IPS-NIHi7 (cell line): ENCODE results near the gene RNF34.

Experiments used
- DNase-seq: peaks from one replicate; pipeline ENCODE4 v3.0.0; 2012; ENCODE audit warnings: mixed read lengths; ENCODE audit errors: extremely low spot score

Gene RNF34

DNA sequence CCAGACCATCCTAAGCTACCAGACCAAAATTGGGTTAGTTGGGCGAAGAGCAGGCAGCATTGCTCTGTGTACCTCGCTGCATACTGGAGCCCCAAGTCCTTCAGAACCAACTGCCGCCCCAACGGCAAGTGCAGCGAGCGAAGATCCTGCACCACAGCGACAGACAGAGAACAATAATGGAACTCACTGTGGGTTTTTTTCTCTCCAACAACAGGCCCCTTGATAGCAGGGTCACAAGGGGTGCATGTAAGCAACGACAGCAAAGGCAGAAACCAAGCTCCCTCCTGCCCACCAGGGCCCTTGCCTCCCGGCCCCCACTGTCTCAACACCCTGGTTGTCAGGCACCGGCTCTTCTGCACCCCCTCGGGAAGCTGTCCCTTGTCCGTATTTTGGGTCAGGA is 39.0 kb downstream of the RNF34 start:
- DNase-seq = no peak

DNA sequence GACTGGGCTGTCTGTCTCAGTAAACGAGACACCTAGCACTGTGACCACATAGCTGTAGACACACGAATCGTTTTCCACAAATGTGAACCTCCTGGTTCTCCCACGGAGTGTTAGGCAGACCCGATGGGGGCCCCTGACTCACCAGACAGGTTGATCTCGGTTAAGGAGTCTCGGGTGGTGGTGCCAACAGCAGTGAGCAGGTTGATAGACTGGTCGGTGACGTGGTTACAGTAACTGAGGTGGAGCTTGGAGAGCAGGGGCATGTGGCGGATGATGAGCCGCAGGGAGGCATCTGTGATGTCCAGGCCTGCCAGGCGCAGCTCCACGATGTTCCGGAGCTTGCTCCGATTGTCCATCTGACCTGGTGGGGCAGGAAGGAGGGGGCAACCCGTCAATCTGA is 39.8 kb downstream of the RNF34 start:
- no peak for DNase-seq

DNA sequence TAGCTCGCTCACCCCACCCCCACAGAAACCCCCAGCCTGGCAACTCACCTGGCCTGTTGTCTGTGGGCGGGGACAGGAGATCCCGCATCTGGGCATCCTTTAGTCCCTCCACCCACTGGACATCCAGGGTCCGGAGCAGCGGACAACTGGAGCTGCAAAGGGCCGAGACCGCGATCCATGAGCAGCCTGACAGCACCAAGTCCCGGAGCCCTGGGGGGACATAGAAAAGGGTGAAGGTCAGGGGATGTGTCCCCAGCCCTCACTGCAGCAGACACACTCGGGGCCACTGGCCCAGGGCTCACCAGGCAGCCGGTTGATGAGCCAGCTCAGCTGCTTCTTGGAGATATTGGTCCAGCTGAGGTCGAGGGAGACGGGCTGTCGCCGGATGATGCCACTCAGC is 40.9 kb downstream of the RNF34 start:
- DNase-seq = no peak

- DNase-seq = no peak
Observed at GRCh38 chr12:121441555-121441954, 41.6 kb downstream of the RNF34 start.

DNA sequence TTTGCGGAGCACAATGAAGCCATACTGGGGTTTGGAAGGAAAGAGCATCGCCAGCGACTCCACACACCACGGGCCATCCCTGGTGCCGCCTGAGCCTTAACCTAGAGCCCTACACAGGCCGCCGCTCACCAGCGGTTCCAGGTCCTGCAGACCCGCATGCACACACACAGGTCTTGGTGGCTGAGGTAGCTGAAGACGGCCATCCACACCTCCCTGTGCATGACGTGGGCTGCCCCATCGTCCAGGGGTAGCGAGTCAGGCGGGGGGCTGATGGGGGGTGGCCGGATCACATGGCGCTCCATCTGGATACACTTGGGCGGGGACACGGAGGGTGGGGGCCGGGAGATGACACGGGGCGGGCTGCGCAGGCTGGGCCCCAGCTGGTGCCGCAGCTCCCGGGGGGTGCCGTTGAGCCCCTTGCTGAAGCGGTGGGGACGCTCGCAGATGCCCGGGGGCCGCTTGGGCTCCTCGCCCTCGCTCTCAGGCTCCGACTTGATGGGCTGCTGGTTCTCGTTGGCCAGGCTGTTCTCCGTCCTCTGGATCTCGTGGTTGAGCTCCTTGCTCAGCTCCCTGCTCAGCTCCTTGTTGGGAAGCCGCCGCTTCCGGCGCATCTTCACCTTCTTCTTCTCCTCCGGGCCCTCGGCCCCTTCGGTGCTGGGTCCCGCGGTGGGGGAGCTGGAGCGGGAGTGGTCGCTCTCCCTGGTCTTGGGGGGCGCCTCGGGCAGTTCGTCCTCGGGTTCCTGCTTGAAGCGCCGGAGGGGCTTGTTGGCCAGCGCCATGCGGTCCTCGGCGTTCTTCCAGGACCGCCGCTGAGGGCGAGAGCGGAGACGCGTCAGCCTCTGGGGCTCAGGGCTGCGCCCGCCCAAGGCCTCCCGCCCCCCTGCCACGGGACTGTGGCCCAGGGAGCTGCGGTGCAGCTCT is 42.4 kb downstream of the RNF34 start:
- DNase-seq = no peak

DNA sequence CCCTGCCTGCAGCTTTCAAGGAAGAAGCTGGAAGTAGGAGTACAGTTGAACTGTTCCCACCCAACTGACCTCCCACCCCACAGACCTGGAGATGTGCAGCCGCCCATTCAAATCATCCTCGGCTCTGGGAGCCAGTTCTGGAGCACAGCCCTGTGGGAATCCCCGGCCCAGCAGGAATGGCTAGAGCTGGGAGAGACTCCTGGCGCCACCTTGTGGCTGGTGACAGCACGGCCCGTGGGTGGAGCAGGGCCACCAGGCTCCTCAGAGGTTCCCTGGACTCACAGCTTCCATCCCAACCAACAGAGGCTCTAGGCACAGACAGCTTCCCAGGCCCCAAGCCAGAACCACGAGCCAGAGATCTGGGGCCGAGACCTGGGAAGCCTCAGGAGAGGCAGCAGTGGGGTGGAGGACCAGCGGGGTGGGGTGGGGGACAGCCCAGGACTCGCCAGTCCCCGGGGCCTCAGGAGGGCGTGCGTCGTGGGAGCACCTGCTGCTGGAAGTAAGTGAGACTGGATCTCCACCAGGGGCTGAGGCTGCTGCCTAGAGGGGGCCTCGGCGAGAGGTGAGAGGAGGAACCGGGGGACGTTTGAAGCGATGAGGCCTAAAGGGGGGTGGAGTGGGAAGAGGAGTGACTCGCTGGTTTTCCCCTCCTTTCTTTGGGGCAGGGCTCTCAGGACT is 43.4 kb downstream of the RNF34 start:
- peak; percentile 98 for DNase-seq

GRCh38 chr12:121443911-121444841 is 44.3 kb downstream of the RNF34 start:
- DNase-seq = no peak

DNA sequence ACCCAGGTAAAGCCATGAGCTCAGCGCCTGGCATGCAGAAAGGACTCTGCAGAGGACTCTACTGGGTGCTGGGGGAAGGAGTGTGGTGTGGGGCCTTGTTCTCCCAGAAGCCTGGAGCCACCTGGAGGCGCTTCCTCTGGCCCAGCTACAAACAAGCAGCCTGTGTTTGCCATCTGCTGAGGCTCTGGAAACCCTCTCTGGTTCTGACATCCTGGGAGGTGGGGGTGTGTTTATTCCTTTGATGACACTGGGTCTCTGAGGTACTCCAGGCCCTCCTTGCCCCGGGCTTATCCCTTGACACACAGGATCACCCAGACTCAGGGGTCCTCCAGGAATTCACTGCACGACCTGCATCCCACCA is 44.9 kb downstream of the RNF34 start:
- DNase-seq = no peak

GRCh38 chr12:121446750-121447149 is 46.8 kb downstream of the RNF34 start:
- DNase-seq = no peak

DNA sequence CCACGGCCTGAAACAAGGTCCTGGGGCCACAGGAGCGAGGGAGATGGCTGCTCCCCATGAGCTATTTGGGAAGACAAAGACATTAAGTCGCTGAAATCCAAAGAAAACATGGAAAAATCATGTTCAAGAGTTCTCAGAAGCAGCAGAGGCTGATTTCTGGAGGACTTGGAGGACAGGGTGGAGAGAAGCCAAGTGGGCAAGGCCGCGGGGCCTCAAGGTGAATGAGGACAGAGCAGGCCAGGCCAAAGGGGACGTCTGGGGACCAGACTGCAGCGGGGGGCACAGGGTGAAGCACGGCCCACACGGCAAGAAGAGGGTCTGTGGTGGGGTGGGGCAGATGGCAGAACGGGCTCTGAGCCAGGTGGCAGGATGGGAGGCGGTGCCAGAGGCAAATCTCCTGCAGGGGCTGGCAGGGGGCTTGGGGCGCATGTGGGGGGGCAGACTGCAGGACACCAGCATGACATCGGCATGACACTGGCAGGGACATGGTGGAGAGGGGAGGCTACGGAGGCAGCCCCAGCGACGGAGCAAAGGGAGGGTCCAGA is 48.9 kb downstream of the RNF34 start:
- DNase-seq = no peak

DNA sequence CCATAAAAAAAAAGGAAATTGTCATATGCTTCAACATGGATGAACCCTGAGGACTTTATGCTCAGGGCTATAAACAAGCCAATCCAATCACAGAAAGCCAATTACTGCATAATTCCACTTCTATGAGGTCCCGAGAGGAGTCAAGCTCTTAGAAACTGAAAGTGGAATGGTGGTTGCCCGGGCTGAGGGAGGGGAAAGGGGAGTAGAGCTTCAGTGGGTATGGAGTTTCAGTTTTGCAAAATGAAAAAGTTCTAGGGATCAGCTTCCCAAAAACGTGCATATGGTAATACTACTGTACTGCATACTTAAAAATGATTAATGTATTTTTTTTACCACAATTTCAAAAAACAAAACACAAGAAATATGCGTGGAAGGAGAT is 52.0 kb downstream of the RNF34 start:
- DNase-seq = no peak

DNA sequence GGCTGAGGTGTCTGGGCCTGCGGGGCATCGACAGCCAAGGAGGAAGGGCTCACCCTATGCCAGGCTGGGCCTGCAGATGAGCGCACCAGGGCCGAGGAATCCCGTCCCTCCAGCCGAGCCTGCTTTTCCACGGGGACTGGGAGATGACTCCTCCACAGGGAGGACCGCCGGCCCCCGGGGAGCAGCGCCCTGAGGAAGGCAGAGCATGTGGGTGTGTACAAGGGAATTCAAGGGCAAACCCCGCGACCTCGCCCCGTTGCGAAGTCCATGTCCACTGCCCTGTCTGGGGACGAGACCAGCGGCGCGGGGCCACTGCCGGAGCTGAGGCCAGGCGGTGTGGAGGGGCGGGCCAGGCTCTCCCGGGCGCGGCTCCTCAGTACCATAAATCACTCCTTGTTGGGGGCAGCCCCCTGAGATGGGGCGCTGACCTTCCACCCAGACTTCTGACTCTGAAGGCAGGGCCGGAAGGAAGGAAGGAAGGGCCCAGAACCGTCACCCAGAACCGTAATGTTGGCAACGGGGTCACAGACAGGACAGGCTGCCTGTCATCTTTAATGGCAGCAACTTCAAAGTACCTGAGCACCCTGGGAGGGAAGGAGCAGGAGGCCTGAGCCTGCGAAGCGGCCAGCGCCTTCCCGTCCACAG is 52.5 kb downstream of the RNF34 start:
- no peak for DNase-seq

GRCh38 chr12:121452985-121453360 is 53.1 kb downstream of the RNF34 start:
- no peak for DNase-seq

- DNase-seq = no peak
Observed at GRCh38 chr12:121453629-121454028, 53.7 kb downstream of the RNF34 start.

- no peak for DNase-seq
Observed at GRCh38 chr12:121454921-121455320, 55.0 kb downstream of the RNF34 start.

DNA sequence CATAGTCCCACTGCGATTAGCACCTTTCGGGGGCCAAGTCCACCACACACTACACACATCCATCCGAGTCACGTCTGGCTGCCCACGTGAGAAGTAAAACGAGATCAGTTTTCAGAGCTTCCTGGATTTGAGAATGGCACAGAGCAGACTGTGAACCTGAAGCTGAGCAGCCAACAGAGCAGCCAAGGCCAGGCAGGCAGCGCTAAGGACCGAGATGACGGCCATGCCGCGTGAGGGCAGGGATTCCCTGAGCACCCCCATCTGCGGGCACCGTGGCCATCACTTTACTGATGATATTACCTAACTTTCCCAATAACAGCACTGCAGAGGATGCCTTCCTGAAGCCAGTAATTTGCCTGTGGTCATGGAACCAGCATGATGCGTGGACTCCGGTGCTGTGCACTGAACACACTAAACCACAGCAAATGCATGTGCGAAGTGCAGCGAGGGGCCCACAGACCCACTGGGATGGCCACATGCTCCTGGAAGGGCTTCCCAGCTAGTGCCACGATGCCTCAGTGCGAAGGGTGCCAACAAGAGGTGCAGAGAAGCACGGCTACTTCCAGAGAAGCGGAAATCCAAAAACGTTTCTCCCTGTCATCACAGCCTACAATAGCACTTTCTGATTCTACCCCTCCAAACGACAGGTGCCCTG is 56.0 kb downstream of the RNF34 start:
- DNase-seq = no peak

- no peak for DNase-seq
Observed at GRCh38 chr12:121456551-121456950, 56.6 kb downstream of the RNF34 start.

DNA sequence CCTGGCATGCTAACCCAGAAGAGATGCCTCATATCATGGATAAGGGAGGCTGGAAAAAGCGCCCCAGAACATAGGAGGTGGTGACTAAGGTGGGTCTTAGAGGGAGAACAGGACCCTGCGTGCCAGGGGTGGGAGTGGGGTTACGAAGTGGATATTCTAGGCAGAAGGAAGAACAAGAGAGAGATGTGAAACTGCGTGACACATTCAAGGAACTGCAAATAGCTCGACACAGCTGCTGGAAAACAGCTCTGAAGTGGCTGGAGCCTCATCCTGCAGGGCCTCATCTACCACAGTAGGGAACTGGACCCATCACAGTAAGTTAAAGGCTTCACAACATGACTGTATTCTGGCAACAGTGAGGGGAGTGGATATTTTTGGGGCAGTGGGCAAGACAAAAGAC is 61.1 kb downstream of the RNF34 start:
- DNase-seq = no peak

DNA sequence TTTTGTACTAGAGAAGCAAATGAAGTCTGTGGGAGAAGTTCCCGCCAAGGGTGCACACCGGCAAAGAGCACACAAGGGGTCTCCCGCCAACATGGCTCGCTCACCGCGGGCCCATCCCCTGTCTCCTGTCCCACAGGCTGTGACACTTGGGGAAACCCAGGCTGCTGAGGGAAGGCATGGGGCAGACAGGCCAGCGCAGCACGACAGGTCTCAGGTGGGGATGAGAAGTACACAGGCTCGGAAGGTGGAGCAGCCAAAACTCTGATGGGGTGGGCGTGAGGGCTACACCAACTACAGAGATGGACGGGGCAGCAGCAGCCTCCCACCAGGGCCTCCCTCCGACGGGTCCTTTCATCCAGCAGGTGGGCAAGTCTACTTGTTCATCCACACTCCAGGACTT is 64.4 kb downstream of the RNF34 start:
- no peak for DNase-seq

DNA sequence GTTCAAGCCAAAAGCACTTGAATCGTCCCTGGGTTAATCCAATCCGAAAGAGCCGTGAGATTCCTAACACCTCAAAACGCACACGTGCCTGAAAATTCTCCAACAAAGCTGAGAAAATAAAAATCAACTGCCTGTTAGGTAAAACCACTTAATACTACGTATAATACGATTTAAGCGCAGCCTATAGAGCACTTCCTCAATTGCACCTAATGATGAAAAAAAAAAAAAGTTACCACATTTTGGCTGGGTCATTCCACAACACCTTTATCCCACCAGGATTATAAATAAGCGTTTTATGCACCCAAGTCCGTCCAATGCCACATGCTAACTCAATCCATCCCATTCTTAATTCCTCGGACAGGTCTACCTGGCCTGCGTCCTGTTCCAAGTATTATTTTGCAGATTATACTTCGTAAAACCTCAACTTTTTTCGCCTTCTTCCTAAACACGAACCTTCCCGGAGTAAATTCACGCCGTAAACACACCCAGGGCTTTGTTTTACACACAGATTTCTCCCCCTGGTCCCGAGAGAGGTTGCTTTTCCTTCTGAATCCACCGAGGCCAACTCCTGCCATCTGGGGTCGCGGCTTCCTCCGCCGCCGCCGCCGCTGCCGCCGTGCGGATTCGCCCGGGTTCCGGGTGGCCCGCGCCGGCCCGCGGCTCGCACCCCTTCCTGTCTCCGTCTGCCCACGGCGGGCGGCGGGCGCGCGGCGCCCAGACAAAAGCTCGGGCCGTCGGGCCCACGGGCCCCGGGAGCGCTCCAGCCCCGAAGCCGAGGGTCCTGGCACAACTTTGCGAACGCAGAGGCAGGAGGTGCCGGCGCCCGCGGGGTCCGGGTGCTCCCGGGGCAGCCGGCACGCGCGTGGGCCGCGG is 66.2 kb downstream of the RNF34 start:
- peak; percentile 41 for DNase-seq
